ENCODE measurements around the gene CHD8. TPM values are rescaled to one million over a fixed set of nuclear protein-coding genes. Genes with fewer than 3 reads are reported as not detected.

CHD8 gene
- total RNA-seq, 1 donor from 2014 or later, result 96.0 TPM

- no peak for DNase-seq (ENCODE audit: low spot score in 2 of 2)
- Histone ChIP-seq H3K9me3 (no peaks in the 10 kb centered on the region), H3K4me3 (peak overlapping the region; percentile 80 to 86), H3K27ac (peak overlapping the region; percentile 85 to 90), H3K4me1 (peaks cover 4 to 16% of the 10 kb centered on the region in 2 donors), H3K36me3 (peaks cover 6 to 22% of the 10 kb centered on the region in 2 donors), H3K27me3 (no peaks in the 10 kb centered on the region)
- no peak for TF ChIP-seq CTCF (IDR thresholded peaks at IDR 0.05)
- intact Hi-C loops (cut with DNase I), result loop anchor here (1.0 to 10.0 kb wide), 5 partner anchors 39 to 1368 kb away; partner anchors contain the start of genes HNRNPC and PARP2
These were observed 20.6 kb upstream of the CHD8 start for GRCh38 chr14:21476523-21476924.

DNA sequence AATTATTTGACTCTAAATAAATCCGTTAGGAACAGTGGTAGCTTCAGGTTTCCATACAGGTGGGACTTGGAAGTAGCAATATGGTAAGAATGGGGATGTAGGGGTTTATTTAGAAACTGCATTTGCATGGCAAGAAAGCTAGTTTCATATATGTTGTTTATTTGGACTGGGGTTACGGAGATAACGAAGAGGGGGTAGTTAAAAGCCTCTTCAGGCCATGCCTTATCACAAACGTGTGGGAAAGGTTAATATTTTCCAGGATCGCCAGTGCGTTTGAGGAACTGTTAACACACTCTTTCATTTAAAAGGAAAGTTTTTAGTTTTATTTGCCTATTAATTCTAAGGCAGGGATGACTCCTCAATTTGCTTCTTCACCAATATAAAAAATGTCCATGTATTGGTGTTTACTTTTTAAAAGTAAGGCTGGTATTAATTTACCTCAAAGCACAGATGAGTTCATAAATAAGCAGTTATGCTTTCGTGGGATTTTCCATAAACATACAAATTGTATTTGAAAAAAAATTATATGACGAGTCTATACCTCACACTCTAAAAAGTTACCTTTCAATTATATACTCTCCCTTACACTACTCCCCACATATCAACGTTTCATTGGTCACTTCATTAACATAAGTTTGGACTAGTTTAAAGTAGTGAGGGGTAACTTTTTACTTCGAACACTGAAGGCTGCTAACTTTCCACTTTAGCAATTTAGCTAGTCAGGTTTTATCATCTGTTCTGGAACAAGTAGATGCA is 20.0 kb upstream of the CHD8 start:
- H3K36me3 ChIP-seq, result peaks cover 4 to 22% of the 10 kb centered on the region in 2 donors
- no peaks in the 10 kb centered on the region for H3K27me3 ChIP-seq
- peak overlapping the region; percentile 85 to 90 for H3K27ac ChIP-seq
- intact Hi-C loops (cut with DNase I), result loop anchor here (1.0 to 10.0 kb wide), 5 partner anchors 39 to 1369 kb away; partner anchors contain the start of genes HNRNPC and PARP2
- no peak for DNase-seq (ENCODE audit: low spot score in 2 of 2)
- peak overlapping the region; percentile 80 to 86 for H3K4me3 ChIP-seq
- H3K9me3 ChIP-seq, result no peaks in the 10 kb centered on the region
- no peak for TF ChIP-seq CTCF (IDR thresholded peaks at IDR 0.05)
- peaks cover 4 to 16% of the 10 kb centered on the region in 2 donors for H3K4me1 ChIP-seq

DNA sequence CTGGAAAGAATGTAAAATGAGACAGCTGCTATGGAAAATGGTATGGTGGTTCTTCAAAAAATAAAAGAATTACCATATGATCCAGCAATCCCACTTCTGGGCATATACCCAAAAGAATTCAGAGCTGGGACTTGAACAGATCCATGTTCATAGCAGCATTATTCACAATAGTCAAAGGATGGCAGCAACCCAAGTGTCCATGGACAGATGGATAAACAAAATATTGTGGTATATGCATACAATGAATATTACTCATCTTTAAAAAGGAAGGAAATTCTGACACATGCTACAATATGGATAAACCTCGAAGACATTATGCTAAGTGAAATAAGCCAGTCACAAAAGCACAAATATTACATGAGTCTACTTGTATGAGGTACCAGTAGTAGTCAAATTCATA is 11.7 kb upstream of the CHD8 start:
- Histone ChIP-seq H3K4me3 (no peak overlapping the region), H3K27me3 (no peaks in the 10 kb centered on the region), H3K36me3 (peaks cover 29 to 61% of the 10 kb centered on the region in 2 donors), H3K27ac (no peak overlapping the region), H3K4me1 (no peaks in the 10 kb centered on the region), H3K9me3 (no peaks in the 10 kb centered on the region)
- DNase-seq (ENCODE audit: low spot score in 2 of 2), result no peak
- no peak for TF ChIP-seq CTCF (IDR thresholded peaks at IDR 0.05)
- intact Hi-C loops (cut with DNase I), result loop anchor here (5.0 kb wide), 1 partner anchor 35 kb away; no protein-coding TSS in a partner anchor

GRCh38 chr14:21455592-21455911 is 371 bp downstream of the CHD8 start:
- H3K27me3 ChIP-seq, result no peaks in the 10 kb centered on the region
- H3K36me3 ChIP-seq, result peaks cover 2 to 22% of the 10 kb centered on the region in 2 donors
- peak in 1 of 2 donors; percentile 64 for DNase-seq (ENCODE audit: low spot score in 2 of 2)
- H3K27ac ChIP-seq, result peak overlapping the region; percentile 97 to 98
- TF ChIP-seq CTCF (IDR thresholded peaks at IDR 0.05), result no peak
- H3K9me3 ChIP-seq, result no peaks in the 10 kb centered on the region
- intact Hi-C loops (cut with DNase I), result loop anchor here (5.0 kb wide), 2 partner anchors 102 to 1003 kb away; partner anchors contain the start of gene OSGEP
- peak overlapping the region; percentile 86 to 95 for H3K4me3 ChIP-seq
- H3K4me1 ChIP-seq, result peaks cover 9 to 11% of the 10 kb centered on the region in 2 donors

GRCh38 chr14:21454843-21455544 is 929 bp downstream of the CHD8 start:
- Histone ChIP-seq H3K27ac (peak overlapping the region; percentile 97 to 98), H3K9me3 (no peaks in the 10 kb centered on the region), H3K4me1 (peaks cover 9 to 11% of the 10 kb centered on the region in 2 donors), H3K4me3 (peak overlapping the region; percentile 86 to 95), H3K27me3 (no peaks in the 10 kb centered on the region), H3K36me3 (peaks cover 2 to 21% of the 10 kb centered on the region in 2 donors)
- no peak for TF ChIP-seq CTCF (IDR thresholded peaks at IDR 0.05)
- intact Hi-C loops (cut with DNase I), result loop anchor here (5.0 kb wide), 2 partner anchors 102 to 1003 kb away; partner anchors contain the start of gene OSGEP
- DNase-seq (ENCODE audit: low spot score in 2 of 2), result no peak
